Measurements from ENCODE around the gene COX7A2. TPM values are rescaled to one million over a fixed set of nuclear protein-coding genes. Genes with fewer than 3 reads are reported as not detected.

COX7A2 gene
- total RNA-seq, 2 donors from 2014 or later = 689 to 799 TPM

GRCh38 chr6:75230484-75231325 is 12.9 kb downstream of the COX7A2 start:
- intact Hi-C loops (cut with DNase I) = no loop called here
- ATAC-seq (peak; percentile 74 to 85), DNase-seq (no peak)

DNA sequence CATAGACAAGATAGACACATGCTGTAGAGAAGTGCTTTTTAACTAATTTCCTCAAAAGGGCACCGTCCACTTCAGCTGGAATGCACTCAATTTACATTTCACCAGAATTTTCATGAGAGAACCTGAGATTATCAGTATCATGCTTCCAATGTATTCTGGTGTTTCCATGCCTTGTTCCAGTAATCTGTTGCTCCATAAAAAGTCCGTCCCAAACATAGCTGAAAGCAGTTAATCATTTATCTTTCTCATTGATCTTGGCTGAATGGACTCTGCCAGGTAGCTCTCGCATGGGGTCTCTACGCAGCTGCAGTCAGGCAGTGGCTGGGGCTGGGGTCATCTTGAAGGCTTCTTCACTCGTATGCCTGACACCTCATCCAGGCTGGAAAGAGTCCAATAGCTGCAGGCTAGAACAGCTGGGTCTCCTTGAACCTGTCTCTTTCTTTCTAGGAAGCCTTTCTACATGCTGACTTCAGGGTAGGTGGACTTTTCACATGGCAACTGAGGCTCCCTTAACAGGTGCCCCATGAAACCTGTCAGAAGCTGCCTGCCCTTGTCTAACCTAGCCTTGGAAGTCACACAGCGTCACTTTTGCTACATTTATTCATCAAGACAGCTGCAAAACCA is 19.2 kb downstream of the COX7A2 start:
- intact Hi-C loops (cut with DNase I) = no loop called here
- DNase-seq = no peak
- ATAC-seq = no peak

DNA sequence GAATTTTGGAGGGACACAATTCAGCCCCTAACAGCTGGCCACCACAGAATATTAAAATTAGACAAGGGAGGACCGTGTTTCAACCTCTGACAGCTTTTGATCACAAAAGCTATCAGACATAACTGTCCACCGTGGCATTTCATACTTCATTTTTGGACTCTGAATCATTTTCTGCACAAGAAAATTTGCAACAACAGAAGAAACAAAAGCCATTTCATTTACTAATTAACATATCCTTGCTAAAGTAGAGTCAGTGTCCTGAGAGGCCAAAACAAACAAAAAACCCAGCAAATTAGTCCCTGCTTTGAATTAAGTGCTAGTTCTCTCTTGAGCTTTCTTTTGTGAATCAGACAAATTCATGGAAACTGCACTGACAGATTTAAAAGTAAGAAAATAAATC is 20.2 kb downstream of the COX7A2 start:
- intact Hi-C loops (cut with DNase I) = no loop called here

DNA sequence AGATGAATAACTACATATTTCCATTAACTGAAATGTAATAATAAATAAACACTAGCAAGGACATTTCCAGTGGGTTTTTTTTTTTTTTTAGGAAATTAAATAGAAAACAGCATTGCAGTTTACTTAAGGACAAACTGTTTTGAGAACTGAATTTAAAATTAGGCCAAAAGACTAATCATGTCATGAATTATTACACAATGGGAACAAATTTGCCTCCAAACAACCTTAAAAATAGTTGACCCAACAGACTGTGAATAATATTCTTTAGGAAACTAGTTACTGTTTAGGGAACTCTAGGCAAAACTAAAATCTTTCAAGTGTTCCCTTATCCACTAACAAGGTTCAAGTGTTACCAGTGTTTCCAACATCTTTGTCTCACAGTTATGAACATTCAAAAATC is 21.3 kb downstream of the COX7A2 start:
- ATAC-seq = no peak
- no peak for DNase-seq
- intact Hi-C loops (cut with DNase I) = no loop called here

More for the DNA sequence above, 20.2 kb downstream of the COX7A2 start:
- ATAC-seq (no peak), DNase-seq (no peak)

GRCh38 chr6:75221116-75221515 is 22.5 kb downstream of the COX7A2 start:
- no peak for DNase-seq
- intact Hi-C loops (cut with DNase I) = no loop called here
- ATAC-seq = no peak

- DNase-seq (no peak), ATAC-seq (no peak)
- intact Hi-C loops (cut with DNase I) = no loop called here
Observed at GRCh38 chr6:75220357-75220756, 23.2 kb downstream of the COX7A2 start.

- intact Hi-C loops (cut with DNase I) = no loop called here
- ATAC-seq = no peak
- no peak for DNase-seq
Observed at GRCh38 chr6:75219263-75219662, 24.3 kb downstream of the COX7A2 start.

DNA sequence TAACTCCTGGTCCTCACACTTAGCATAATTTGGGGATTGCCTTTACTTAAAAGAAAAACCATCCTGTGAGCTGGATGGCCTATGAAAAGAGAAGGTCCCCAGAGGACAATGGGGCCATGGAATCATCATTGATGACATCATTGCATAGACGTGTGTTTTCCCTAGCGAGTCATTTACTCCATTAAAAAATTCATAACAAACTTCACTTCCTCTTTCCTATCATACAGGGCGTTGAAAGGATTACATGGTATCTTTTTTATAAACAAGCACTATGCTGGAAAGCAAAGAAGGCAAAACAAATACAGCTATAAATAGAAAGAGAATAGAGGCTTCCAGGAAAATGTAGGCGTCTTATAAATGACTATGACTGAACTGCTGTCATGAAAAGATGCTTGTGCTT is 26.4 kb downstream of the COX7A2 start:
- intact Hi-C loops (cut with DNase I) = no loop called here
- peak; percentile 55 to 73 for ATAC-seq
- no peak for DNase-seq

GRCh38 chr6:75215291-75215690 is 28.3 kb downstream of the COX7A2 start:
- ATAC-seq = no peak
- intact Hi-C loops (cut with DNase I) = no loop called here

GRCh38 chr6:75213732-75214131 is 29.9 kb downstream of the COX7A2 start:
- intact Hi-C loops (cut with DNase I) = loop anchor here in 1 of 2 donors (5.0 kb wide), 1 partner anchor 1241 kb away; no protein-coding TSS in a partner anchor
- ATAC-seq = no peak
- DNase-seq = no peak

More at GRCh38 chr6:75215291-75215690, 28.3 kb downstream of the COX7A2 start:
- DNase-seq = no peak

- intact Hi-C loops (cut with DNase I) = loop anchor here in 1 of 2 donors (5.0 kb wide), 1 partner anchor 1241 kb away; no protein-coding TSS in a partner anchor
- no peak for ATAC-seq
- DNase-seq = no peak
Observed at GRCh38 chr6:75213112-75213511, 30.5 kb downstream of the COX7A2 start.

DNA sequence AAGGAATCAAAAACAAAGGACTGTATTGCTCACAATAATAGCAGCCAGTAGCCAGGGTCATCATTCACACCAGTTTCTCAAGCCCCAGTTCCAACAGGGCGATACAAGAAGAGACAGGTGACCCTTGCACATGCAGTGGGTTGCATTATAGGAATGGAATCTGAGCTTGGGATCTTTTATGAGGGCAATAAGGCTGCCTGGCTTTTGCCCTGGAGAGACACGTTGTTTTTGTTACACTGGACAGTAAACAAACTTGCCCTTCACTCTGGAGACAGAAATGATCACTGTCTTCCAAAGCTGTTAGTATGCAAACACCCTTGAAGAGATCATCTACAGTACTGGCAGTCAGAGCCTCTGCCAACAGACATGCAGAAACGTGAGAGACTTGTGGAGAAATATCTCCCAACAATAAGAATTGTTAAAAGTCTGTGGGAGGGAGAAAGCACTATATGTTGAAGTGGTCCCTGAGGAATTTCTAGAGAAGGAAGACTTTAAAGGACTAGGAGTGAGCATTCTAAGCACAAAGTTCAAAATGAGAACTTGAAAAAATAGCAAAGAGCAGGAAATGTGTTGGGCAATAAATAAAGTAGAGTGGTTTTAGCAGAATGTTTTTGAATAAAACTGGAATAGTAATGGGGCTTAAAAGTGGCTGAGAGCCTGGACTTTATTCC is 31.5 kb downstream of the COX7A2 start:
- intact Hi-C loops (cut with DNase I) = loop anchor here in 1 of 2 donors (2.0 to 5.0 kb wide), 2 partner anchors 1240 to 1471 kb away; no protein-coding TSS in a partner anchor
- ATAC-seq = no peak
- no peak for DNase-seq

DNA sequence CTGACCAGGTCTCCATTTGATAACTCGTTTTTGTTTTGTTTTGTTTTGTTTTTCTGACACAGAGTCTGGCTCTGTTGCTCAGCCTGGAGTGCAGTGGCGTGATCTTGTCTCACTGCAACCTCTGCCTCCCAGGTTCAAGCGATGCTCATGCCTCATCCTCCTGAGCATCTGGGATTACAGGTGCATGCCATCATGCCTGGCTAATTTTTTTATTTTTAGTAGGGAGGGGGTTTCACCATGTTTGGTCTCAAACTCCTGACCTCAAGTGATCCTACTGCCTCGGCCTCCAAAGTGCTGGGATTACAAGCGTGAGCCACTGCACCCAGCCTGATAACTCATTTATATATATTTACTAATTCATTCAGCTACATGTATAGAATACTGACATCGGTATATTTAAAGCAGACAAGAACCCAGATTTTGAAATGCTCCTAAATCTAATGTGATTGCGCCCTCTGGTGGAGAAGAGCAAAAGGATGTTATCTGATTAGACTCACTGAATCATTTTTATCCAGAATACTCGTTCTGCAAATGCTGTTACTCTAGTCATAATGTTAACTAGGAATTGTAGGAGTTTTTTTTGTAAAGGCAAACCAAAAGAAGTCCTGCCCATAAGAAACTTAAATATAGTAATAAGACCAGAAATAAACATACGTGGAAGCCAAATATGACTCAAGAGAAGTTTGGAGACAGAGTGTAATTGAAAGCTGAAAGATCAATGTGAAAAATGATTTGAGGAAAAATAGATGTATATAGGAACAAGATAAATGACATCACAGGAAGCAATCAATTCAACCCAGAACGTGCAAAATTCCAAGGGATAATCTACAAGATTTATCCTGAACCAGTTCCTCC is 32.5 kb downstream of the COX7A2 start:
- intact Hi-C loops (cut with DNase I) = loop anchor here in 1 of 2 donors (2.0 to 5.0 kb wide), 2 partner anchors 1239 to 1470 kb away; no protein-coding TSS in a partner anchor
- ATAC-seq (no peak), DNase-seq (no peak)

DNA sequence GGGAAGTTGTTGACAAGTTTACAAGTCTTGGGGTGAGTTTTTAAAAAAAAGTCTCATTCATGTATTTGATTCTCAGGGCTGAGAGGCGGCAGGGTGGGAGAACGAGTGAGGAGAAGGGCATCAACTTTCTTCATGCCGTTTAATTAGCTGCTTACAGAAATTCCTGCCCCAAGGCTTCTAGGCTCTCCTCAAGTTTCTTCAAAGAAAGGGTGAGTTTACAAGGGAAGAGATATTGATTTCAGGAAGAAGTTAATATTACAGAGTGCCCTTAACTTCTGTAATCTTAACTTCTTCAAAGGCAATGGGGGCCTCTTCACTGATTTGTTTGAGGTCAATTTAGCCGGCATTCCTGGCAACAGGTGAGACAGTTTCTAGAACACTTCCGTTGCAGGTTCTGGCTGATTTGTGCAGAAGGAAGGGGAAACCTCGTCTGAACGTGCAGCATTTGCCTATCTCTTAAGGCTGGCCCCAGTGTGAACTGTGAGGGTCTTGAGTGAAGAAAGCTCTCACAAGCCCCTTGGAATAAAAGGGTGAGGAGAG is 34.3 kb downstream of the COX7A2 start:
- no peak for ATAC-seq
- DNase-seq = no peak
- intact Hi-C loops (cut with DNase I) = loop anchor here (2.0 to 10.0 kb wide), 7 partner anchors 114 to 1474 kb away; no protein-coding TSS in a partner anchor

- DNase-seq (peak; percentile 82), ATAC-seq (peak; percentile 59 to 70)
- intact Hi-C loops (cut with DNase I) = loop anchor here (2.0 to 10.0 kb wide), 7 partner anchors 114 to 1474 kb away; no protein-coding TSS in a partner anchor
Observed at GRCh38 chr6:75208298-75209183, 35.1 kb downstream of the COX7A2 start.

- no peak for DNase-seq
- intact Hi-C loops (cut with DNase I) = loop anchor here (10.0 kb wide), 6 partner anchors 112 to 1472 kb away; no protein-coding TSS in a partner anchor
- ATAC-seq = no peak
Observed at GRCh38 chr6:75206576-75207342, 36.8 kb downstream of the COX7A2 start.

Measured in left cardiac atrium (tissue), 4 donors.